ENCODE measurements around the gene REXO4.
"Not testable (repeated sequence)": the region's sequence is repeated elsewhere in the genome, so short reads cannot be mapped to it uniquely, and the experiment has no call there.

Gene REXO4

DNA sequence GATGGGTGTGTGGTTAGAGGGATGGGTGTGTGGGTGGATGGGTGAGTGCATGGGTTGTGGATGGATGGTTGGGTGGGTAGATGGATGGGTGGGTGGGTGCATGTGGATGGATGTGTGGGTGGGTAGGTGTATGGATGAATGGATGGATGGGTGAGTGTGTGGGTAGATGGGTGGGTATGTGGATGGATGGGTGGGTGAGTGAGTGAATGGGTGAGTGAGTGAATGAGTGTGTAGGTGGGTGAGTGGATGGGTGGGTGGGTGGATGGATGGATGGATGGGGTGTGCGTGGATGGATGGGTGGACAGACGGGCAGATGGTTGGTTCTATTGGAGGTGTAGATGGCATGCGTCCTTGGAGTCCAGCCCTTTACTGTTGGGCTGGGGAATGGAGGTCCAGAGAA is 24.4 kb downstream of the REXO4 start:
- TF ChIP-seq, protein P1, sequence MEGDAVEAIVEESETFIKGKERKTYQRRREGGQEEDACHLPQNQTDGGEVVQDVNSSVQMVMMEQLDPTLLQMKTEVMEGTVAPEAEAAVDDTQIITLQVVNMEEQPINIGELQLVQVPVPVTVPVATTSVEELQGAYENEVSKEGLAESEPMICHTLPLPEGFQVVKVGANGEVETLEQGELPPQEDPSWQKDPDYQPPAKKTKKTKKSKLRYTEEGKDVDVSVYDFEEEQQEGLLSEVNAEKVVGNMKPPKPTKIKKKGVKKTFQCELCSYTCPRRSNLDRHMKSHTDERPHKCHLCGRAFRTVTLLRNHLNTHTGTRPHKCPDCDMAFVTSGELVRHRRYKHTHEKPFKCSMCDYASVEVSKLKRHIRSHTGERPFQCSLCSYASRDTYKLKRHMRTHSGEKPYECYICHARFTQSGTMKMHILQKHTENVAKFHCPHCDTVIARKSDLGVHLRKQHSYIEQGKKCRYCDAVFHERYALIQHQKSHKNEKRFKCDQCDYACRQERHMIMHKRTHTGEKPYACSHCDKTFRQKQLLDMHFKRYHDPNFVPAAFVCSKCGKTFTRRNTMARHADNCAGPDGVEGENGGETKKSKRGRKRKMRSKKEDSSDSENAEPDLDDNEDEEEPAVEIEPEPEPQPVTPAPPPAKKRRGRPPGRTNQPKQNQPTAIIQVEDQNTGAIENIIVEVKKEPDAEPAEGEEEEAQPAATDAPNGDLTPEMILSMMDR (IDR thresholded peaks at IDR 0.05; ENCODE audit: extremely low read depth, insufficient read depth, missing control alignments), result no peak
- DNase-seq (ENCODE audit: low spot score), result no peak
- in situ Hi-C loops (cut with MboI; ENCODE audit: low pct_unique_long_range_greater_than_20kb, low sequenced_read_pairs, unreplicated experiment), result no loop called here

DNA sequence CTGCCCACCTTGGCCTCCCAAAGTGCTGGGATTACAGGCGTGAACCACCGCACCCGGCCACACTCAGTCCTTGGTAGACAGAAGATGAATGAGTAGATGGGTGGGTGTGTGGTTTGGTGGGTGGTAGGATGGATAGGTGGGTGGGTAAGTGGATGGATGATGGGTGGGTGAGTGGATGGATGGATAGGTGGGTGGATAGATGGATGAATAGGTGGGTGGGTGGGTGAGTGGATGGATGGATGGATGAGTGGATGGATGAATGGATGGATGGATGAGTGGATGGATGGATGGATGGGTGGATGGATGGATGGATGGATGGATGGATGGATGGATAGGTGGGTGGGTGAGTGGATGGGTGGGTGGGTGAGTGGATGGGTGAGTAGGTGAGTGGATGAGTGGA is 25.5 kb downstream of the REXO4 start:
- in situ Hi-C loops (cut with MboI; ENCODE audit: low pct_unique_long_range_greater_than_20kb, low sequenced_read_pairs, unreplicated experiment); DNase-seq (ENCODE audit: low spot score): not testable (repeated sequence)

DNA sequence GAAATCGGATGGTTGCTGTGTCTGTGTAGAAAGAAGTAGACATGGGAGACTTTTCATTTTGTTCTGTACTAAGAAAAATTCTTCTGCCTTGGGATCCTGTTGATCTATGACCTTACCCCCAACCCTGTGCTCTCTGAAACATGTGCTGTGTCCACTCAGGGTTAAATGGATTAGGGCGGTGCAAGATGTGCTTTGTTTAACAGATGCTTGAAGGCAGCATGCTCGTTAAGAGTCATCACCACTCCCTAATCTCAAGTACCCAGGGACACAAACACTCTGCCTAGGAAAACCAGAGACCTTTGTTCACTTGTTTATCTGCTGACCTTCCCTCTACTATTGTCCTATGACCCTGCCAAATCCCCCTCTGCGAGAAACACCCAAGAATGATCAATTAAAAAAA is 26.4 kb downstream of the REXO4 start:
- in situ Hi-C loops (cut with MboI; ENCODE audit: low pct_unique_long_range_greater_than_20kb, low sequenced_read_pairs, unreplicated experiment); DNase-seq (ENCODE audit: low spot score): not testable (repeated sequence)

DNA sequence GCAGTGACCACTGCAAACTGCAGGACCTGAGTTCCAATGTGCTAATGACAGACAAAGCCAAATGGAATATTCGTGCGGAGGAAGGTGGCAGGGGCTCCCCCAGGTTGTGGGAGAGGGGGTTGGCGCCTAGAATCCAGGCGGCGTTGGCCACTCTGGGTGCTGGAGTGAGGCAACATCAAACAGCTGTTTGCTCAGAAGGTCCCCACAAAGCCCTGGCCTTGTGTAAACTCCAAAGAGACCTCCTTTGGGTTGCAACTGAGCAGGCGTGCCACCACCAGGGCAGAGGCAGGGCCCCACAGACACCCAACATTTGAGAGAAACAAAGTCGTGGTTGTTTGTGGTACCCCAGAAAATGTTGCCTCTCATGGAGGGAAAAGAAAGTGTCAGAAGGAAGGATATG is 27.1 kb downstream of the REXO4 start:
- DNase-seq (ENCODE audit: low spot score), result no peak
- in situ Hi-C loops (cut with MboI; ENCODE audit: low pct_unique_long_range_greater_than_20kb, low sequenced_read_pairs, unreplicated experiment), result no loop called here
- TF ChIP-seq, protein P1 (IDR thresholded peaks at IDR 0.05; ENCODE audit: extremely low read depth, insufficient read depth, missing control alignments), result no peak

DNA sequence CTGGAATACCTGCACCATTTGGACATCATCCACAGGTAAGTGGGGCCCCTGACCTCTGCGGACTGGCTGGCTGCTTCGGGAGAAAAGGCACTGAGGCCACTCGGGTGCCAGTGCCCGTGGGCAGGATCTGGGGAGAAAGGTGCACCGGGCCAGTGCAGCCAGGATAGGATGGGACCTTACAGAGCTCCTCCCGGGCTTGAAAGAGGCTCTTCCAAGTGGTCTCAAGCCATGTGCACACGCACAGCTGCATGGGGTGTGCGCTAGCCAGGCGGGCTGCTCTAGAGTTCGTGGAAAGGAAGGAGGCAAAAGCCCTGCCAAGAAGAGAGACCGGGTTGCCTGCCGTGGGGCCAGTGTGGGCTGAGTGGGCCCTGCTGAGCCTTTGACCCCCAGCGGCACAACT is 28.2 kb downstream of the REXO4 start:
- DNase-seq (ENCODE audit: low spot score), result no peak
- TF ChIP-seq, protein P1 (IDR thresholded peaks at IDR 0.05; ENCODE audit: extremely low read depth, insufficient read depth, missing control alignments), result no peak
- in situ Hi-C loops (cut with MboI; ENCODE audit: low pct_unique_long_range_greater_than_20kb, low sequenced_read_pairs, unreplicated experiment), result no loop called here

DNA sequence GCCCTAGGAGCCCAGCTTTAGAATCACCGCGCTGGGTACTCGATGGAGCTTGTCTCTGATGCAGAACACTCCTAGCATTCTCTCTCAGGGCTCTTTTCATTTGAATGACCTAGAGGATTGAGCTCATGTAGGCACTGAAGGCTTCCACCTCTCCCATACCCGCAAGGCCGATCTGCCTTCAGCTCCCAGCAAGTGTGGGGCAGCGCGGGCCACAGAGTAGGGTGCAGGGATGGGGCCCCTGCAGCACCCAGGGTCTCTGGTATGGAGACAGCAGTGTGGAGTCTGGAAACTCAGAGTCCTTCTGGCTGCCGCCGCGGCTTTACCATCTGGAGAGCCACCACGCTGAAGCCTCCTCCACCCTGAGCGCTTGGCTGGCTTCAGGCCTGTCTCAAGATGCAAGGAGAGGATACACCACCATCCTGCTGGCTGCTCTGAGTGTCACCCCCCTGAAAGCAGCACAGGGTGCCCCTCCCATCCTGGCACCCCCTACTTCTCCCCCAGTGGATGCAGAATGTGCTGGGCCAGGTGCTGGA is 28.7 kb downstream of the REXO4 start:
- in situ Hi-C loops (cut with MboI; ENCODE audit: low pct_unique_long_range_greater_than_20kb, low sequenced_read_pairs, unreplicated experiment), result no loop called here
- TF ChIP-seq, protein P1 (IDR thresholded peaks at IDR 0.05; ENCODE audit: extremely low read depth, insufficient read depth, missing control alignments), result no peak
- no peak for DNase-seq (ENCODE audit: low spot score)

DNA sequence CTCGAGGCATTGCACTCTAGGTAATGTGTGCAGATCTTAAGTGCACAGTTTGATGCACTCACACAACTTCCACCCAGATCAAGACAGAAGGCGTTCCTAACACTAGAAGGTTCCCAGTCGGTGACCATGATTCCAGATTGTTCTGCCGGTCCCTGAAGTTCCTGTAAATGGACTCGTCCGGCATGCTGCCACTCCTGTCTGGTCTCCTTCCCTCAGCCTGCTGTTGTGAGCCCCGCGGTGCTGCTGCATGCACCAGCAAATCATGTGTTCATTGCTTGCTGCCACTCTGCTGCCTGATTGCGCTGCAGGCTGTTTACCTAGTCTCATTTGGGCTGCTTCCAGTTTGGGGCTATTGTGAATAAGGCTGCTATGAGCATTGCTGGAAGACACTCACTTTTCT is 30.1 kb downstream of the REXO4 start:
- DNase-seq (ENCODE audit: low spot score), result no peak
- in situ Hi-C loops (cut with MboI; ENCODE audit: low pct_unique_long_range_greater_than_20kb, low sequenced_read_pairs, unreplicated experiment), result no loop called here
- TF ChIP-seq, protein P1 (IDR thresholded peaks at IDR 0.05; ENCODE audit: extremely low read depth, insufficient read depth, missing control alignments), result no peak

DNA sequence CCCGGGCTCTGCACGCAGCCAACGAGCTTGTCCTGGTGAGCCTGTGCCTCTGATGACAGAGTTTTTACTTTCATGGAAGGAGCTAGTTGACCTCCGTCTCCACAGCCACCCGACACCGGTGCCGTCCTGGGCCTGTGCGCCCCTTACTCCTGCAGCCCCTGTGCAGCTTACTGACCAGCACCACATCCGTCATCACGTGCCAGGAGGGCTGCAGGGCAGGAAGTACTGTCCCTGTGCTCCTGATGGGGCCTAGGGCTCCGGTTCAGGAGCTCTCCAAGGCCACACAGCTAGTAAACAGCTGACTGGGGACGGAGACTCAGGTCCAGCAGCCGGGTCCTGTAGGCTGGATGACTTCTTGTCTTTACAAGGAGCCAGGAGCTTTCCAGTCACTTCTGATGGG is 31.5 kb downstream of the REXO4 start:
- no peak for DNase-seq (ENCODE audit: low spot score)

More for the DNA sequence above, 31.5 kb downstream of the REXO4 start:
- in situ Hi-C loops (cut with MboI; ENCODE audit: low pct_unique_long_range_greater_than_20kb, low sequenced_read_pairs, unreplicated experiment), result no loop called here
- TF ChIP-seq, protein P1 (IDR thresholded peaks at IDR 0.05; ENCODE audit: extremely low read depth, insufficient read depth, missing control alignments), result no peak
